HG03439 (cell line): ENCODE data around the gene RILPL1.
A peak's percentile ranks its signal among the peaks of the same experiment; 100 is the strongest.
"Not testable (repeated sequence)": the region's sequence is repeated elsewhere in the genome, so short reads cannot be mapped to it uniquely, and the experiment has no call there.

Experiments
- ATAC-seq: cut with Tn5 transposase; IDR thresholded peaks from one replicate; pipeline ENCODE4 v1.9.1; 2021; ENCODE audit warnings: mild to moderate bottlenecking, moderate library complexity; ENCODE audit not compliant: unreplicated experiment

Gene RILPL1

GRCh38 chr12:123433615-123434014 is 99.9 kb downstream of the RILPL1 start:
- no peak for ATAC-seq

GRCh38 chr12:123431951-123432817 is 101.3 kb downstream of the RILPL1 start:
- ATAC-seq: not testable (repeated sequence)

GRCh38 chr12:123429101-123429500 is 104.4 kb downstream of the RILPL1 start:
- not testable (repeated sequence) for ATAC-seq

- ATAC-seq: no peak
Observed at GRCh38 chr12:123428591-123428990, 104.9 kb downstream of the RILPL1 start.

- ATAC-seq: peak; percentile 67
Observed at GRCh38 chr12:123427036-123427769, 106.3 kb downstream of the RILPL1 start.

GRCh38 chr12:123421314-123421713 is 112.2 kb downstream of the RILPL1 start:
- ATAC-seq: no peak
